ENCODE measurements around the gene EXOC3.

- TF ChIP-seq CTCF (IDR thresholded peaks at IDR 0.05) (no peak), EP300 (IDR thresholded peaks at IDR 0.05) (no peak), POLR2A (IDR thresholded peaks at IDR 0.05) (no peak)
Measured at GRCh38 chr5:456351-457194, 13.6 kb downstream of the EXOC3 start.

Data from sigmoid colon (tissue), 4 donors.